Ishikawa (cell line): ENCODE data around the gene PIGV.

Experiments used
- CEBPB ChIP-seq: IDR thresholded peaks from 2 replicates; pipeline ENCODE4 v1.6.1; 2012
- CREB1 ChIP-seq: IDR thresholded peaks from 2 replicates; pipeline ENCODE4 v1.6.1; 2012; ENCODE audit warnings: low read depth
- EP300 ChIP-seq: IDR thresholded peaks from 2 replicates; pipeline ENCODE4 v1.6.1; 2012; ENCODE audit warnings: borderline replicate concordance
- FOXM1 ChIP-seq: IDR thresholded peaks from 2 replicates; pipeline ENCODE4 v1.6.1; 2012; ENCODE audit warnings: low read depth, borderline replicate concordance
- NFIC ChIP-seq: IDR thresholded peaks from 2 replicates; pipeline ENCODE4 v1.6.1; 2012
- RAD21 ChIP-seq: IDR thresholded peaks from 2 replicates; pipeline ENCODE4 v1.6.1; 2012; ENCODE audit warnings: low read depth
- TAF1 ChIP-seq: IDR thresholded peaks from 2 replicates; pipeline ENCODE4 v1.6.1; 2012; ENCODE audit warnings: low read depth, mild to moderate bottlenecking
- TEAD4 ChIP-seq: IDR thresholded peaks from 2 replicates; pipeline ENCODE4 v1.6.1; 2012
- YY1 ChIP-seq: IDR thresholded peaks from 2 replicates; pipeline ENCODE4 v1.6.1; 2012; ENCODE audit warnings: low read depth
- ZBTB7A ChIP-seq: IDR thresholded peaks from 2 replicates; pipeline ENCODE4 v1.6.1; 2012; ENCODE audit warnings: low read depth
- TF ChIP-seq, protein P1 (sequence below): IDR thresholded peaks from 2 replicates; pipeline ENCODE4 v1.6.1; 2012
- TF ChIP-seq, protein P2 (sequence below): IDR thresholded peaks from 2 replicates; pipeline ENCODE4 v1.6.1; 2012; ENCODE audit warnings: low read depth, mild to moderate bottlenecking

DNA sequence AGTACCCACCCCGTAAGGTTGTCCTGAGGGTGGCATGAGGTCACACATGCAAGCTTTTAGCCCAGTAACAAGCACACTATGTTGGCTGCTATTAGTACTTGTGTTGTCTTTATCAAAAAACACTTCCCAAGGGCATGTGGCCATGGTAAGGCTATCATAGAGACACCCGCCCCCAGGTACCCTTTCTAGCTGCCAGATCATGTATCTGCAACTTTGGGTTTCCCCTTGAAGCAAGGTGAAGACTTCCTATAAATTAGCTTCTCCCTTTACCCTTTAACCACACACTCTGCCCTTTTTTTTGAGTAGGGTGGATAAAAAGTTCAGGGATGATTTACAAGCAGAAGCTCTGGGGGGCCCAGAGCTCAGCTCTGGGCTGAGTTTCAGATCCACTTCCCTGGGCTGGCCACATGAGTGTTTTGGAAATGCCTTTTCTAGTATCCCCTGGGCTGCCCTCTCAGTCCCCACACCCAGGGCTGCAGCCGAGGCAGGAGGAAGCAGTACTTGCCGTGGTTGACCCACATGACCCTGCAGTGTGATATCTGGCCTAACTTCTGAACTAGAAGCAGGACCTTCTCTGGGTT lies 40.8 kb downstream of the PIGV start:
- TF ChIP-seq EP300, result no peak
- TF ChIP-seq RAD21, result no peak
- TF ChIP-seq TAF1, result no peak
- TF ChIP-seq, protein P1, sequence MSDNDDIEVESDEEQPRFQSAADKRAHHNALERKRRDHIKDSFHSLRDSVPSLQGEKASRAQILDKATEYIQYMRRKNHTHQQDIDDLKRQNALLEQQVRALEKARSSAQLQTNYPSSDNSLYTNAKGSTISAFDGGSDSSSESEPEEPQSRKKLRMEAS, result no peak
- no peak for TF ChIP-seq YY1
- no peak for TF ChIP-seq NFIC
- TF ChIP-seq, protein P2, sequence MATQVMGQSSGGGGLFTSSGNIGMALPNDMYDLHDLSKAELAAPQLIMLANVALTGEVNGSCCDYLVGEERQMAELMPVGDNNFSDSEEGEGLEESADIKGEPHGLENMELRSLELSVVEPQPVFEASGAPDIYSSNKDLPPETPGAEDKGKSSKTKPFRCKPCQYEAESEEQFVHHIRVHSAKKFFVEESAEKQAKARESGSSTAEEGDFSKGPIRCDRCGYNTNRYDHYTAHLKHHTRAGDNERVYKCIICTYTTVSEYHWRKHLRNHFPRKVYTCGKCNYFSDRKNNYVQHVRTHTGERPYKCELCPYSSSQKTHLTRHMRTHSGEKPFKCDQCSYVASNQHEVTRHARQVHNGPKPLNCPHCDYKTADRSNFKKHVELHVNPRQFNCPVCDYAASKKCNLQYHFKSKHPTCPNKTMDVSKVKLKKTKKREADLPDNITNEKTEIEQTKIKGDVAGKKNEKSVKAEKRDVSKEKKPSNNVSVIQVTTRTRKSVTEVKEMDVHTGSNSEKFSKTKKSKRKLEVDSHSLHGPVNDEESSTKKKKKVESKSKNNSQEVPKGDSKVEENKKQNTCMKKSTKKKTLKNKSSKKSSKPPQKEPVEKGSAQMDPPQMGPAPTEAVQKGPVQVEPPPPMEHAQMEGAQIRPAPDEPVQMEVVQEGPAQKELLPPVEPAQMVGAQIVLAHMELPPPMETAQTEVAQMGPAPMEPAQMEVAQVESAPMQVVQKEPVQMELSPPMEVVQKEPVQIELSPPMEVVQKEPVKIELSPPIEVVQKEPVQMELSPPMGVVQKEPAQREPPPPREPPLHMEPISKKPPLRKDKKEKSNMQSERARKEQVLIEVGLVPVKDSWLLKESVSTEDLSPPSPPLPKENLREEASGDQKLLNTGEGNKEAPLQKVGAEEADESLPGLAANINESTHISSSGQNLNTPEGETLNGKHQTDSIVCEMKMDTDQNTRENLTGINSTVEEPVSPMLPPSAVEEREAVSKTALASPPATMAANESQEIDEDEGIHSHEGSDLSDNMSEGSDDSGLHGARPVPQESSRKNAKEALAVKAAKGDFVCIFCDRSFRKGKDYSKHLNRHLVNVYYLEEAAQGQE, result no peak
- no peak for TF ChIP-seq TEAD4
- TF ChIP-seq ZBTB7A, result no peak
- TF ChIP-seq CEBPB, result no peak
- TF ChIP-seq FOXM1, result no peak
- no peak for TF ChIP-seq CREB1
